Calu3 (cell line): Measurements from ENCODE around the gene CMTM3. TPM values are rescaled to one million over a fixed set of nuclear protein-coding genes. Genes with fewer than 3 reads are reported as not detected.

Experiments used
- BruUV-seq: library from RNA; stranded (reverse); fragments of 400-500 nt; replicated peaks from 2 replicates; lab custom pipeline; 2021; lab: Mats Ljungman, UMichigan
- CTCF ChIA-PET: fragments of 300-600 bp; sonication (Branson Sonifier 250); formaldehyde crosslinking; loops from one replicate; lab custom pipeline; 2022; ENCODE audit warnings: antibody characterized with exemption; lab: Charles Lee
- DNase-seq: peaks from one replicate; pipeline ENCODE4 v3.0.0; 2022
- H3K27ac Mint-ChIP-seq: one replicate; pipeline ENCODE4 v1.8.0; 2022; ENCODE audit warnings: mixed read lengths; ENCODE audit not compliant: unreplicated experiment
- H3K27me3 Mint-ChIP-seq: one replicate; pipeline ENCODE4 v1.8.0; 2022; ENCODE audit warnings: mixed read lengths; ENCODE audit not compliant: unreplicated experiment
- H3K36me3 Mint-ChIP-seq: one replicate; pipeline ENCODE4 v1.8.0; 2022; ENCODE audit warnings: mild to moderate bottlenecking, moderate library complexity, mixed read lengths; ENCODE audit not compliant: insufficient read depth, unreplicated experiment
- H3K4me1 Mint-ChIP-seq: one replicate; pipeline ENCODE4 v1.8.0; 2022; ENCODE audit warnings: mild to moderate bottlenecking, low read depth, mixed read lengths; ENCODE audit not compliant: unreplicated experiment
- H3K4me3 Mint-ChIP-seq: one replicate; pipeline ENCODE4 v1.8.0; 2022; ENCODE audit warnings: mild to moderate bottlenecking, low read depth, moderate library complexity, mixed read lengths; ENCODE audit not compliant: unreplicated experiment
- H3K9me3 Mint-ChIP-seq: one replicate; pipeline ENCODE4 v1.8.0; 2022; ENCODE audit warnings: low read depth, mixed read lengths; ENCODE audit not compliant: unreplicated experiment
- CTCF ChIP-seq: fragments of 200-600 bp; IDR thresholded peaks from one replicate; pipeline ENCODE4 v1.8.0; 2022; ENCODE audit warnings: antibody characterized with exemption; ENCODE audit not compliant: unreplicated experiment
- intact Hi-C: fragments of 100-400 bp; cut with micrococcal nuclease; formaldehyde crosslinking; loops from one replicate; pipeline ENCODE4 v1.10.0; 2022; ENCODE audit not compliant: unreplicated experiment
- total RNA-seq: library from RNA; stranded (reverse); gene quantifications from 2 replicates; pipeline ENCODE4 v1.2.3, GENCODE V29; 2022

CMTM3 gene
- total RNA-seq, 1 experiment from 2014 or later, result 33.6 TPM

DNA sequence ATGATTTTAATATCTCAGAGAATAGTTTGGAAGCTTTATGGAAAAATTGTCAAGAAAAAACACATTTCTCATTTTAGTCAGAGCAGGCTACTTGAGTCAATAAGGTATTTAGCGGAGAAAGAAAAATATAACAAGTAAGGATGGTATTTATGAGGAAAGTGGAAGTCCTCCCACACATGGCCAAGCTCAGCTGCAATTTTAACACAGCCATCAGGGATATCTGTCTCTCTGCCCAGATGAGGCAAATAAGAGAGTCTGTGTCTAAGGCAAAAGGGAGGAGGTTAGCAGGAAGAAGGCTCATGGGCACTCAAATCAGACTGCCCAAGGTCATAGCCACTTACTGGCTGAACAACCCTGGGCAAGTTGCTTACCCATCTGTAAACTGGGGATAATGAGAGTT is 30.4 kb upstream of the CMTM3 start:
- Mint-ChIP-seq H3K4me3 (no peak overlapping the region), H3K9me3 (no peaks in the 10 kb centered on the region), H3K4me1 (peaks cover 7% of the 10 kb centered on the region), H3K27me3 (no peaks in the 10 kb centered on the region), H3K36me3 (peaks cover 28% of the 10 kb centered on the region), H3K27ac (no peak overlapping the region)
- intact Hi-C loops, result no loop called here
- no peak for TF ChIP-seq CTCF
- CTCF ChIA-PET, result no interaction called here
- no TSS peak for BruUV-seq
- DNase-seq, result no peak

DNA sequence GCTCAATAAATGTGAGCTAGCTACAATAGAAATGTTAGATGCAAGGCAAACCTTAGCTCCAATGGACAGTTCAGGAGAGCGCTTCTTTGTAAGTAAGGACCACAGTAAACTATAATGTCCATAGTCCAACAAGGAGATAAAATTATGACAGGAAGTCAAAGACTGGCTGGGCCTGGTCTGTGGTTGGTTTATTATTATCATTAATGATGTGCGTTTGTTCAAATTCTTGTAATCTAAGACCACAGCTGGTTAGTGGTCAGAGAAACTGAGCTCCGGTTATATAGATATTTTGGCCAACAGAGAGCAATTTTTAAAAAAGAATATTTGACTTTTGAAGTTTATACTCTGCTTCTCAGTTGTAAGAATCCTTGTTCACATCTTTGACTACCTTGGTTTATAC is 30.0 kb upstream of the CMTM3 start:
- TF ChIP-seq CTCF, result no peak
- H3K4me1 Mint-ChIP-seq, result peaks cover 5% of the 10 kb centered on the region

DNA sequence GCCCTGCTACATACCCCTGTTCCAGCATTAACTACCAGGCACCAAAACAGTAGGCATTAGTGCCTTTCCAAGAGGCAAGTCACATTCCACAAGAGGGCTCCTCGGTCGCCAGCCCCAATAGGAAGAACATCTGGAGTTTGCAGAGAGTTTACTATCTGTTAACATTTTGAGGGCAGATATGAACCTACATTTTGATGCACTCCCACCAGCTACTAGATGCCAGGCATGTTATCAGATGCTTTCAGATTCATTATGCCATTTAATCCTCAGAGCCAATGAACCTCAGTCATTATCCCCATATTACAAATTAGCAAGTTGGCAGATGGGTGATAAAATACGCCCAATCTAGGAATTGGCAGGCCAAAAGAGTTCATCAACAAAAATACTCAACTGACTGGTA is 29.4 kb upstream of the CMTM3 start:
- Mint-ChIP-seq H3K4me3 (no peak overlapping the region), H3K36me3 (peaks cover 28% of the 10 kb centered on the region), H3K4me1 (peaks cover 7% of the 10 kb centered on the region), H3K9me3 (no peaks in the 10 kb centered on the region), H3K27ac (no peak overlapping the region), H3K27me3 (no peaks in the 10 kb centered on the region)
- DNase-seq, result no peak
- TF ChIP-seq CTCF, result no peak
- BruUV-seq, result no TSS peak
- intact Hi-C loops, result no loop called here
- CTCF ChIA-PET, result interaction anchor here (0.6 to 1.1 kb wide), 3 partner anchors 12 to 168 kb away, joined by 3 to 4 read pairs (median 4); no protein-coding TSS in a partner anchor

More for the DNA sequence above, 30.0 kb upstream of the CMTM3 start:
- intact Hi-C loops, result no loop called here
- H3K36me3 Mint-ChIP-seq, result peaks cover 28% of the 10 kb centered on the region
- H3K27ac Mint-ChIP-seq, result no peak overlapping the region
- no peaks in the 10 kb centered on the region for H3K27me3 Mint-ChIP-seq
- H3K4me3 Mint-ChIP-seq, result no peak overlapping the region
- CTCF ChIA-PET, result no interaction called here
- H3K9me3 Mint-ChIP-seq, result no peaks in the 10 kb centered on the region
- DNase-seq, result no peak
- no TSS peak for BruUV-seq

- DNase-seq, result no peak
- no peak overlapping the region for H3K27ac Mint-ChIP-seq
- H3K36me3 Mint-ChIP-seq, result peaks cover 21% of the 10 kb centered on the region
- no peak for TF ChIP-seq CTCF
- no peaks in the 10 kb centered on the region for H3K9me3 Mint-ChIP-seq
- H3K4me1 Mint-ChIP-seq, result peaks cover 20% of the 10 kb centered on the region
- intact Hi-C loops, result no loop called here
- CTCF ChIA-PET, result interaction anchor here (1.1 kb wide), 1 partner anchor 13 kb away, joined by 4 read pairs; no protein-coding TSS in a partner anchor
- H3K4me3 Mint-ChIP-seq, result no peak overlapping the region
- no peaks in the 10 kb centered on the region for H3K27me3 Mint-ChIP-seq
- BruUV-seq, result no TSS peak
Measured at GRCh38 chr16:66576296-66576695, 28.2 kb upstream of the CMTM3 start.
